CD4-positive, alpha-beta T cell treated with Interferon gamma for 1 hour (primary cell): ENCODE measurements around the gene ZNRF3.
"Not testable (repeated sequence)": the region's sequence is repeated elsewhere in the genome, so short reads cannot be mapped to it uniquely, and the experiment has no call there.

ENCODE experiments used
- DNase-seq: peaks from one replicate; pipeline ENCODE4 v3.0.0-alpha.2; 2020

The ZNRF3 gene

DNA sequence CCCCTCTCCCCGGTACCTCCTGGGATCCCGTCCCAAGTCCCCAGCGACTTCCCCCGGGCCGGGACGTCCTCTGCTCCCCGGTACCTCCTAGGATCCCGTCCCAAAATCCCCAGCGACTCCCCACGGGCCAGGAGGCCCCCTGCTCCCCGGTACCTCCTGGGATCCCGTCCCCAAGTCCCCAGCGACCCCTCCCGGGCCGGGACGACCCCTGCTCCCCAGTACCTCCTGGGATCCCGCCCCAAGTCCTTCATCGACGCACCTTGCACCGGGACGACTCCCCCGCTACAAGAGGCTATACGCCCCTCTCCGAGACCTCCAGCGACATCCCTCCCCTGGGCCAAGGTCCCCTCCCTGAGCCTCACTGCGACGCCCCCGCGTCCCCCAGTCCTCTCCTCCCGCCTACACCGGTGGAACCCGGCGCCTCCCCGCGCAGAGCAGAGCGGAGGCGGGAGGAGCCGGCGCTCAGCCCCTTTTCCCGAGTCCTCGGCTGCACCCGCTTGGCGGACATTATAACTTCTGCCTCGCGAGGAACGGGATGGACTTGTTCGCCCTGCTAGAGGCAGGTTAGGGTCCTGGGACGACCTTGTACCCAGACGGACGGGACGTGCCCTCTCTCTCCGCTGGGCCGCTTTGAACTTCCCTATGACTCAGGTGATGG is 190.4 kb downstream of the ZNRF3 start:
- DNase-seq, result peak; percentile 9

GRCh38 chr22:29074276-29074772 is 191.0 kb downstream of the ZNRF3 start:
- DNase-seq, result no peak

DNA sequence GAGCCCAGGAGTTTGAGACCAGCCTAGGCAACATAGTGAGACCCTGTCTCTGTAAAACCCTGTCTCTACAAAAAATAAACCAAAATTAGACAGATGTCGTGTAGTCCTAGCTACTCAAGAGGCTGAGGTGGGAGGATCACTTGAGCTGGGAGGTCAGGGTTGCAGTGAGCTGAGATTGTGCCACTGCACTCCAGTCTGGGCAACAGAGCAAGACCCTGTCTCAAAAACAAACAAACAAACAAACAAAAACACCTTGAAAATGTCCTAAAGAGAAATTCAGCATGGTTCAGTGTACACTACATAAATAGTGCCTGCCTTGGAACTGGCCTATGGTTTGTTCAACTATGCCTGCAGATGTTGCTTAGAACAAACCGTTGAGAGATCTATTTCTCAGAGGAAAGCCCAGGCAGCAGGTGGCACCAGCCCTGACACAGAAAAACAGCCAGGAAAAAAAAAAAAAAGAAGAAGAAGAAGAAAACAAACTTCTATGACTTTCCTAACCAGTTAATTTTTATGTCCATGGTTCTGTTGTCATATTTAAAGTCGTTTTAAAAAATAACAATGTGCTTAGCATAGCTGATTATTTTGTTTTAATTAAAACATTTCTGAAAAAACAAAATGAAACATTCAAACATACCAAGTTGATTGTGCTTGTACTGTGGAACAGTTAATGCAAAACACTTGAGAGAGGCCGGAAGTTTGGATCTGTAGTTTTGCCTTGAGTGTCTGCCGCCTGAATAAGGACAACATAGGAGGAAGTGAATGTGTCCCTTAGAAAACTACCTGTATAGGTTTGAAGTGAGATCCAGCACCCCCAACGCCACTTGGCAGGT is 194.9 kb downstream of the ZNRF3 start:
- DNase-seq, result no peak

GRCh38 chr22:29078869-29079207 is 195.5 kb downstream of the ZNRF3 start:
- no peak for DNase-seq

GRCh38 chr22:29079218-29079901 is 196.0 kb downstream of the ZNRF3 start:
- DNase-seq, result no peak

GRCh38 chr22:29080106-29080975 is 197.0 kb downstream of the ZNRF3 start:
- no peak for DNase-seq

DNA sequence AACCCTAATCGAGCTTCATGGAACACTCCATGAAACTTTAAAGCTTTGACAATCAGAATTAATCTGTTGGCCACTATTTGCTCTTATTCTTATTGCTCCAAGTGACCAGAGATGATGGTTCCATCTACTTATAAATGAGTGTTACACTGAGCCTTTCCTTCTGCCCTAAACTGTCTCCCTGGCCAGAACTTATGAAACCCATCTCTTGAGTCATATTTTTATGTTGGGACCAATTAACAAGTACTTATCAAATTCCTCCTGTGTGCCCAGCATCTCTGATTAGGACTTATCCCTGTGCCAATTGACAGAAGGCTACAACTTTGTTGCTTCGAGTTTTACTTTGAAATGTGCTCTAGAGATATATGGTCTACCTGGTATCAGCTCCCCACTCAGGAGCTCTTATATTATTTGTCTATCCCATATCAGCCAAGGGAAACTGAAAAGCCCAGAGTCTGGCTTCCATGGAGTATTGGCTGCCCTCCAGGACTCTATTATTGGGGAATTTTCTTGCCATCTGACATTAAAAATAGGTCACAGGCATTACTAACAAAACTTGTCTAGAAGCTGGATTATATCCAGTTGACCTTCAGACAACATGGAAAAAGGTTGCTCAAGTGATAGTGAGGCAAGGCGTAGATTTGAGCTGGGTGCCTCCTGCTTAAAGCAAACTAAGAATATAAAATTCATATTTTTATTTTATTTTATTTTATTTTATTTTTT is 198.3 kb downstream of the ZNRF3 start:
- DNase-seq, result no peak

- no peak for DNase-seq
Observed at GRCh38 chr22:29082826-29083545, 199.6 kb downstream of the ZNRF3 start.

GRCh38 chr22:29083576-29083932 is 200.2 kb downstream of the ZNRF3 start:
- DNase-seq, result not testable (repeated sequence)

DNA sequence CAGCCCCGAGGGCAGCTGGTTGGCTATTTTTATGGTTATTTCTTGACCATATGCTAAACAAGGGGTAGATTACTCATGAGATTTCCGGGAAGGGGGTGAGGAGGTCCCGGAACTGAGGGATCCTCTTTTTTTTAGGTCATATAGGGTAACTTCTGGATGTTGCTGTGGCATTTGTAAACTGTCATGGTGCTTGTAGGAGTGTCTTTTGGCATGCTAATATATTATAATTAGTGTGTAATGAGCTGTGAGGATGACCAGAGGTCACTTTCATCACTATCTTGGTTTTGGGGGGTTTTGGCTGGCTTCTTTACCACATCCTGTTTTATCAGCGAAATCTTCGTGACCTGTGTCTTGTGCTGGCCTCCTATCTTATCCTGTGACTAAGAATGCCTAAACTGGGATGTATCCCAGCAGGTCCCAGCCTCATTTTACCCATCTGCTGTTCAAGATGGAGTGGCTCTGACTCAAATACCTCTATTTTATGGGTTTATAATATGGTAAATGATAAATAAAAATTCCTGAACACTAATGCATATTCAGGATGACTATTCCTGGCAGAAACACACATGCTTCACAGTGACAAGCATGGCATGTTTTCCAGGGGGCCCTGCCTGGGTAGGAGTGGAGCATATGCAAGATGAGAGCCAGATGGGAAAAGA is 200.7 kb downstream of the ZNRF3 start:
- DNase-seq, result peak; percentile 53

DNA sequence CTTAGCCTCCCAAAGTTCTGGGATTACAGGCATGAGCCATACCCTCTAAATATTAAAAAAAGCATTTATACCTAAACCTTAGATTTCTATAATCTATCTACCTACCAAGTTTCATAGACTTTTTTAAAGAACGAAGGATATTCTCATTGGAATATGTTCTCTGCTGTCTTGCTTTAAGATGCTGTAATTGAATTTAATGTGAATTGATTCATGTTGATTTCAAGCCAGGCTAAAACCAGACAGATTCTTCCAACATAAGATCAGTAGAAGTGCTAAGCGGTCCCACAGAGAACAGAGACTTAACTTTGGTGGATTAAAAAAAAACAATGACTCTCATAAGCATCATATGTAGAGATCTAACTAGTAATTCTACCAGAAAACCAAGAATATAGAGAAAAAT is 203.6 kb downstream of the ZNRF3 start:
- DNase-seq, result no peak

DNA sequence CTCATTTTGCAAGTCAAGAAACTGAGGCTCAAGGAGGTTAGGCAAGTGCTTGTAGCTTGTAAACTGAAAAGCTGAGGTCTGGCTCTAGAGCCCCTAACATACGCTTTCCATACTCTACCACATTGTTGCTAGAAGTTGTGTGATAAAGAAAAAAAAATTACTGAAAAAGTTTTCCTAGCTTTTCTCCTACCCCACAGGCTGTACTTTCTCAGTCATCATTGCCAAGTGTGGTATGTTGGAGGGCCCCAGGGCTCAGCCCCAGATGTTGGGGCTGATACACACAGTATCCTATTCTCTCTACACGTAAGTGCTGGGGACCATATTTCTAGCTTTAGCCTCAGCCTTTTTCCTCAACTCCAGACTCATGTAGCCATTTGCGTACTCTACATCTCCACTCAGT is 205.4 kb downstream of the ZNRF3 start:
- DNase-seq, result no peak

DNA sequence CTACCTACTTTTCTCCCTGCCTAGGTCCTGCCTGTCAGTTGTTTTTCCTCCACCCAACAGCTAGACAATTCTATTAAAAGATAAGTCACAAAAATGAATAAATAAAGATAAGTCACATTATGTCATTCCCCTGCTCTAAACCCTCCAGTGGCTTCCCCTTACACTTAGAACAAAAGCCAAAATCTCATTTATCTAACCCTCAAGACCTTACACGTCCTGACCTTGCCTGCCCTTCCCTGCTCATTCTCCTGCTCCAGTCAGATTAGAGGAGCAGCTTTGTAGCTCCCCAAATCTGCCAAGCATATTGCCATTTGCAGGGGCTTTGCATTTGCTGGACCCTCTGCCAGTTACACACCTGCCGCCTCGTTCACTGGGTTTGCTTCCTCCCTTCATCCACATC is 206.1 kb downstream of the ZNRF3 start:
- no peak for DNase-seq

GRCh38 chr22:29090039-29090438 is 206.7 kb downstream of the ZNRF3 start:
- no peak for DNase-seq

DNA sequence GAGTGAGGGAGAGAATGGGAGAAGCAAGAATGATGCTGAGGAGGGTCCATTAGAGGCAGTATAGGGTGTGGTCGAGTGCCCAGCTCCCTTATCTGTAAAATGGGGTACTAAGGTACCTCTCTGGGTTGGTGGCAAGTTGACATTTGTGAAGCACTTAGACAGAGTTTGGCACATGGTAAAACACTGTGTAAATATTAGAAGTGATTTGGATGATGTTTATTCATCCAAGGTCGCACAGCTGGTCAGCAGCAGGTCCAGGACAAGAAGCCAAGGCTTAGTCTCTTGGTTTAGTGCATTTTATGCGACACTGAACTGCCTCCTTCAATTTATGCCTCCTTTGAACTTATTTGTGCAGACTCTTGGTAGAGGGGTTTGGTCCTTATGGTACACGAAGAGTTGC is 208.9 kb downstream of the ZNRF3 start:
- no peak for DNase-seq

DNA sequence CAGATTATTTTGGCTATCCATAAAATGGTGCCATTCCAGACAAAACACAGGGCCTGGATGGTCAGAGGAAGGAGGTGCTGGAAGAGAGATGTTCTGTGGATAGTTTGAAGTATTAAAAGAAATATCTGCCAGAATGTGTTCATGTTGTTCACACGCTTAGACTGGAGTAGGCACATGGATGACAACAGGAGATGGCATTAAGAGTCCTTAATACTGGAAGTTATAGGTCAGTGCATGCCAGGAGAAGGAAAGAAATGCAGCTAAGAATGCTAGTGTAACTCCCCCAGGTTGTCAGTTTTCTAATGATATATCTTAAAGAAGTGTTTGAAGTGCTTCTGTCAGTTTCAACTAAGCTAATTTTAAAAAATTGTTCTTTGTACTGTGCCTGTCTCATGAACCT is 209.7 kb downstream of the ZNRF3 start:
- no peak for DNase-seq

- DNase-seq, result no peak
Observed at GRCh38 chr22:29093501-29094300, 210.3 kb downstream of the ZNRF3 start.

DNA sequence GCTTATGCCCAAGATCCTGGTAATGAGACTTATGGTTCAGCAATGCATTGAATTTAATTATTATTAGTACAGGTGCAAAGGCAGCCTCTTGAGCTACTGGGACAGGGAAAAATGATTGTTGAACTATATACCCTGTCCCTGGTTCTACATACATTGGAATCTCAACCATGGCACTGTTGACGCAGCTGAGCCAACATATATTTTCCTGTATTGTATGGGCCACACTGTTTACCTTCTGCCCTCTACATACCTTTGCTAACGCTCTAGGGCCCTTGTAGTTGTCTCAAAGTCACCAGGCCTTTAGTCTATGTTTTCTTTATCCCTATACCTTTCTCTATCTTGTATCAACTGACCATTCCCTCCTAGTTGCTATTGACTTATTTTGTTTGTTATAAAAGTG is 212.1 kb downstream of the ZNRF3 start:
- no peak for DNase-seq

GRCh38 chr22:29096736-29097669 is 213.6 kb downstream of the ZNRF3 start:
- no peak for DNase-seq
